Tibial nerve (tissue), 4 donors: ENCODE results near the gene FOXM1. TPM values are rescaled to one million over a fixed set of nuclear protein-coding genes. Genes with fewer than 3 reads are reported as not detected.
A peak's percentile ranks its signal among the peaks of the same experiment; 100 is the strongest.

Experiments used
- DNase-seq, 2 donors: peaks; one replicate each; pipeline ENCODE4 v3.0.0-alpha.2; 2019; ENCODE audit warnings: low spot score in 2 of 2
- H3K27ac ChIP-seq, 4 donors: fragments of 200-600 bp; sonication (generic) in 3 of 4; one replicate each; pipeline ENCODE4 v1.5.1; 2017 to 2019; ENCODE audit warnings: mild to moderate bottlenecking in 1 of 4
- H3K27me3 ChIP-seq, 2 donors: fragments of 200-600 bp; sonication (generic) in 1 of 2; one replicate each; pipeline versions ENCODE4 v1.5.1 to v1.6.0; 2017 to 2019
- H3K36me3 ChIP-seq, 3 donors: fragments of 200-600 bp; sonication (generic); one replicate each; pipeline ENCODE4 v1.5.1; 2018 to 2019
- H3K4me1 ChIP-seq, 4 donors: fragments of 200-600 bp; sonication (generic) in 3 of 4; one replicate each; pipeline ENCODE4 v1.5.1; 2017 to 2019
- H3K4me3 ChIP-seq, 4 donors: fragments of 200-600 bp; sonication (generic) in 3 of 4; one replicate each; pipeline ENCODE4 v1.5.1; 2017 to 2019; ENCODE audit warnings: mild to moderate bottlenecking in 1 of 4, moderate library complexity in 1 of 4
- H3K9me3 ChIP-seq, 4 donors: fragments of 200-600 bp; sonication (generic) in 3 of 4; one replicate each; pipeline ENCODE4 v1.5.1; 2017 to 2019
- CTCF ChIP-seq, 5 experiments: fragments of 200-600 bp in 3 of 5; fragments of 450-650 bp in 2 of 5; sonication (generic) in 3 of 5; IDR thresholded peaks; one replicate each; pipeline ENCODE4 v1.5.1; 2016 to 2019; ENCODE audit warnings: antibody characterized with exemption in 5 of 5, mild to moderate bottlenecking in 3 of 5, moderate library complexity in 2 of 5
- EP300 ChIP-seq, 2 donors: sonication (generic); formaldehyde crosslinking; IDR thresholded peaks; one replicate each; pipeline ENCODE4 v1.6.1; 2017; ENCODE audit warnings: antibody characterized with exemption in 2 of 2, mild to moderate bottlenecking in 1 of 2
- POLR2A ChIP-seq, 2 donors: fragments of 450-650 bp; IDR thresholded peaks; one replicate each; pipeline ENCODE4 v1.6.1; 2017; ENCODE audit warnings: antibody characterized with exemption in 2 of 2, mild to moderate bottlenecking in 2 of 2, moderate library complexity in 2 of 2
- WGBS, 2 donors: methylation state at CpG; one replicate each; pipeline ENCODE4 v1.1.5; 2018; 5-methylcytosine and 5-hydroxymethylcytosine counted together
- total RNA-seq, 4 donors: library from RNA; depleted of rRNA; stranded (reverse); fragments of >200 nt; gene quantifications; one replicate each; pipeline ENCODE4 v1.1.0, GENCODE V29; 2016

The FOXM1 gene
- total RNA-seq, 4 donors from 2014 or later = 0.21 to 1.2 (median 0.84) TPM

DNA sequence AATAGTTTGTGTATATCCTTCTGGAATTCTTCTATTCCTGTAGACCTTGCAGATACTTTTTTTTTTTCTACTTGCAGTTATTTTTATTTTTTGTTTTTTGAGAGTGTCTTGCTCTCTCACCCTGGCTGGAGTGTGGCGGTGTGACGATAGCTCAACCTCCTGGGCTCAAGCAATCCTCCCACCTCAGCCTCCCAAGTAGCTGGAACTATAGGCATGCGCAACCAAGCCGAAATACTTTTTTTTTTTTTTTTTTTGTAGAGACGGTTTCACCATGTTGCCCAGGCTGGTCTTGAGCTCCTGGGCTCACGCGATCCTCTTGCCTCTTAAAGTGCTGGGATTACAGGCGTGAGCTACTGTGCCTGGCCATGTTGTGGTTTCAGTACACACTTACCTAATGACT is 23.7 kb upstream of the FOXM1 start:
- WGBS, 2 donors = 85 to 86% methylated on average over 8 of the region's 8 CpGs
- no peak for DNase-seq
- Histone ChIP-seq H3K27ac (peak overlapping the region in 3 of 4 donors; percentile 37 to 72 (median 56)), H3K9me3 (no peaks in the 10 kb centered on the region), H3K4me1 (peaks cover 0 to 63% (median 12%) of the 10 kb centered on the region in 4 donors), H3K36me3 (no peaks in the 10 kb centered on the region), H3K27me3 (no peaks in the 10 kb centered on the region), H3K4me3 (no peak overlapping the region)
- TF ChIP-seq EP300 (IDR thresholded peaks at IDR 0.05) (no peak), CTCF (IDR thresholded peaks at IDR 0.05) (no peak), POLR2A (IDR thresholded peaks at IDR 0.05) (no peak)

GRCh38 chr12:2897418-2897817 is 20.4 kb upstream of the FOXM1 start:
- WGBS, 2 donors = 95% methylated on average over 5 of the region's 5 CpGs
- TF ChIP-seq CTCF (IDR thresholded peaks at IDR 0.05) = no peak
- TF ChIP-seq POLR2A (IDR thresholded peaks at IDR 0.05) = no peak
- no peak for TF ChIP-seq EP300 (IDR thresholded peaks at IDR 0.05)
- Histone ChIP-seq H3K27ac (peak overlapping the region in 1 of 4 donors; percentile 16), H3K4me3 (no peak overlapping the region), H3K27me3 (no peaks in the 10 kb centered on the region), H3K36me3 (no peaks in the 10 kb centered on the region), H3K9me3 (no peaks in the 10 kb centered on the region), H3K4me1 (peaks cover 0 to 72% (median 18%) of the 10 kb centered on the region in 4 donors)
- DNase-seq = no peak

DNA sequence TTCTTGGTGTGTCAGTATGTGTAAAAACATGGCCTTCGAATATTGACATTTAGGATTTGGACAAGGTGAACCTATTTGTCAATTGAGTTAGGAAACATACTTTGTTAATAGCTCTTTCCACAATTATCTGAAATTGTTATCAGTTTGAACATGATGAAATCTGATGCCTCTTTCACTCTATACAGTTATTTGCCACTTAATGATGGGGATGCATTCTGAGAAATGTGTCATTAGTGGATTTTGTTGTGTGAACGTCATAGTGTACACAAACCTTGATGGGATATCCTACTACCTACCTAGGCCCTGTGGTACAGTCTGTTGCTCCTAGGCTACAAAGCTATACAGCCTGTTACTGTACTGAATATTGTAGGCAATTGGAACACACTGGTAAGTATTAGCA is 18.5 kb upstream of the FOXM1 start:
- 39 to 41% methylated on average over 2 of the region's 2 CpGs for WGBS, 2 donors
- no peak for TF ChIP-seq POLR2A (IDR thresholded peaks at IDR 0.05)
- TF ChIP-seq CTCF (IDR thresholded peaks at IDR 0.05) = no peak
- no peak for TF ChIP-seq EP300 (IDR thresholded peaks at IDR 0.05)
- H3K27me3 ChIP-seq = no peaks in the 10 kb centered on the region
- H3K4me3 ChIP-seq = no peak overlapping the region
- no peaks in the 10 kb centered on the region for H3K9me3 ChIP-seq
- DNase-seq = no peak
- peaks cover 0 to 66% (median 18%) of the 10 kb centered on the region in 4 donors for H3K4me1 ChIP-seq
- peak overlapping the region in 3 of 4 donors; percentile 38 to 99 (median 71) for H3K27ac ChIP-seq
- no peaks in the 10 kb centered on the region for H3K36me3 ChIP-seq

DNA sequence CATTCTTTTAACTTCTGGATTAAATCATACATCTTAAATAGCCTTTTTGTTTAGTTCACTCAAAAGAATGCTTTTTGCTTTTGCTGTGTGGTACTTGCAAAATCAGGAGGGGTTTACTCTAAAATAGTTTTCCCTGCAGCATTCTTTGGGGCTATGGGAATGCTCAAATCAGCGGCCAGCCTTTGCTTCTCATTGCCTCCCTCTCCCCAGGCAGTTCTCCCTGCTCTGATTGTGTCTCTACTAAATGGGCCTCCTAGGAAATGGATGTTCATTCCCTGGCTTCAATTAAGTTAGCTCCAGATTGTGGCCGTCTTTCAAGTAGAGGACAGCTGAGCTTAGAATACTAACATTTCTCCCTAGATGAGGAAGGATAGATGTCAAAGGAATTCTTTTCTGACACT is 18.1 kb upstream of the FOXM1 start:
- Histone ChIP-seq H3K4me1 (peaks cover 0 to 66% (median 19%) of the 10 kb centered on the region in 4 donors), H3K9me3 (no peaks in the 10 kb centered on the region), H3K36me3 (no peaks in the 10 kb centered on the region), H3K27me3 (no peaks in the 10 kb centered on the region), H3K27ac (peak overlapping the region; percentile 13 to 99 (median 54)), H3K4me3 (no peak overlapping the region)
- WGBS, 2 donors = 14 to 15% methylated on average over 2 of the region's 2 CpGs
- DNase-seq = no peak
- TF ChIP-seq CTCF (IDR thresholded peaks at IDR 0.05) (no peak), POLR2A (IDR thresholded peaks at IDR 0.05) (no peak), EP300 (IDR thresholded peaks at IDR 0.05) (no peak)

GRCh38 chr12:2893007-2893406 is 16.0 kb upstream of the FOXM1 start:
- DNase-seq = peak in 1 of 2 donors; percentile 38
- Histone ChIP-seq H3K4me3 (peak overlapping the region in 2 of 4 donors; percentile 7 to 98), H3K9me3 (no peaks in the 10 kb centered on the region), H3K27ac (peak overlapping the region in 2 of 4 donors; percentile 99), H3K36me3 (peaks cover 0 to 5% (median 0%) of the 10 kb centered on the region in 3 donors), H3K27me3 (no peaks in the 10 kb centered on the region), H3K4me1 (peaks cover 0 to 61% (median 20%) of the 10 kb centered on the region in 4 donors)
- TF ChIP-seq EP300 (IDR thresholded peaks at IDR 0.05) = peak in 1 of 2 donors; percentile 52
- no peak for TF ChIP-seq POLR2A (IDR thresholded peaks at IDR 0.05)
- 76 to 80% methylated on average over 8 of the region's 8 CpGs for WGBS, 2 donors
